GM12872 (cell line): ENCODE results near the gene MRGPRD.

ENCODE experiments used
- TF ChIP-seq, protein P1 (sequence below): IDR thresholded peaks from 3 replicates; pipeline ENCODE4 v1.5.1; 2011; ENCODE audit warnings: low read depth, mild to moderate bottlenecking, low read length, moderate library complexity; ENCODE audit not compliant: insufficient read depth

MRGPRD gene

DNA sequence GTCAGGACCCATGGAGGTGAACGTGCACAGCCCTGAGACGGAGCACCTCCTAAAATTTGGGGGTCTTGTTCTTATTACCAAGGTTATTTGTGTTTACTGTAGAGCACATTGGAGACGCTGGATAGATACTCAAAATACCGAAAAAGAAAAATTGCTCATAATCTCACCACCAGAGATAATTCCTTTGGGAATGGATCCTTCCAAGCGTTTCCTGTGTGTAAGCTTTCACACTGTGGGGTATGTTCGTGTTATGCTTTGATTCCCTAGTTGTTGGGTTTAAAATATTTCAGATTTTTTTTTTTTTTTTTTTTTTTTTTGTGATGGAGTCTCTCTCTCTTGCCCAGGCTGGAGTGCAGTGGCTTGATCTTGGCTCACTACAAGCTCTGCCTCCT, 14.1 kb upstream of the MRGPRD start:
- TF ChIP-seq, protein P1, sequence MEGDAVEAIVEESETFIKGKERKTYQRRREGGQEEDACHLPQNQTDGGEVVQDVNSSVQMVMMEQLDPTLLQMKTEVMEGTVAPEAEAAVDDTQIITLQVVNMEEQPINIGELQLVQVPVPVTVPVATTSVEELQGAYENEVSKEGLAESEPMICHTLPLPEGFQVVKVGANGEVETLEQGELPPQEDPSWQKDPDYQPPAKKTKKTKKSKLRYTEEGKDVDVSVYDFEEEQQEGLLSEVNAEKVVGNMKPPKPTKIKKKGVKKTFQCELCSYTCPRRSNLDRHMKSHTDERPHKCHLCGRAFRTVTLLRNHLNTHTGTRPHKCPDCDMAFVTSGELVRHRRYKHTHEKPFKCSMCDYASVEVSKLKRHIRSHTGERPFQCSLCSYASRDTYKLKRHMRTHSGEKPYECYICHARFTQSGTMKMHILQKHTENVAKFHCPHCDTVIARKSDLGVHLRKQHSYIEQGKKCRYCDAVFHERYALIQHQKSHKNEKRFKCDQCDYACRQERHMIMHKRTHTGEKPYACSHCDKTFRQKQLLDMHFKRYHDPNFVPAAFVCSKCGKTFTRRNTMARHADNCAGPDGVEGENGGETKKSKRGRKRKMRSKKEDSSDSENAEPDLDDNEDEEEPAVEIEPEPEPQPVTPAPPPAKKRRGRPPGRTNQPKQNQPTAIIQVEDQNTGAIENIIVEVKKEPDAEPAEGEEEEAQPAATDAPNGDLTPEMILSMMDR: no peak

DNA sequence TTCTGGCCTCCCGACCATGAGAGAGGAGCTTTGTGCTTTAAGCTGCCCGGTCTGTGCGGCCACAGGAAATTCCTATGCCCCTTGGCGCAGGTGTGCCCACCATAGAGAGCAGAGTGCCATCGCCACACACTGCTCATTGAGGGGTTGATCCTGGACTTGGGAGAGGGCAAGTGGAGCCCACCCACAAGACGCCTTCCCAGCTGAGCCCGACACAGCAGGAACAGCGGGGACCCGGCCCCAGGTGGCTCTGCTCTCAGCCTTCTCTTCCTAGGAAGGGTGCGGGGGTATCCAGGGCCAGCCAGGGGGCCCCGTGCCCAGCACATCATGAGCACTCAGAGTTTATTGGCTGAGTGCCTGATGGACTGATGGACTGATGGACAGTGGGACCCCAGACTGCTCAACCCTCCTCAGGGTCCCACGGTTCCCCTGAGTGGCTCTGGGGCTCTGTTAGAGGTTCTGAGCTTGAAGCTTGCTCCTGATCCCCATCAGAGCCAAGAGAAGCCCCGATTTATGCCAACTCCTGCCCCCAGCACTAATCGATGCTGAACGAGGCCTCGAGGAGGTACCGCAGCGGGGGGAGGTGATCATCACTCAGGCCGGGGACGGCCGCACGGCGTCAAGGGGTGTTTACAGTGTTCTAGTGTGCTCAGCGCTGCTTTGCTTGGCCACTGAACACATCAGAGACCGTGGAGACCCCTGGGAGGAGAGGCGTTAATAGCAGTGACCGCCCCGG, 13.5 kb upstream of the MRGPRD start:
- TF ChIP-seq, protein P1: no peak

- TF ChIP-seq, protein P1: no peak
Observed at GRCh38 chr11:68993546-68993945, 12.8 kb upstream of the MRGPRD start.

DNA sequence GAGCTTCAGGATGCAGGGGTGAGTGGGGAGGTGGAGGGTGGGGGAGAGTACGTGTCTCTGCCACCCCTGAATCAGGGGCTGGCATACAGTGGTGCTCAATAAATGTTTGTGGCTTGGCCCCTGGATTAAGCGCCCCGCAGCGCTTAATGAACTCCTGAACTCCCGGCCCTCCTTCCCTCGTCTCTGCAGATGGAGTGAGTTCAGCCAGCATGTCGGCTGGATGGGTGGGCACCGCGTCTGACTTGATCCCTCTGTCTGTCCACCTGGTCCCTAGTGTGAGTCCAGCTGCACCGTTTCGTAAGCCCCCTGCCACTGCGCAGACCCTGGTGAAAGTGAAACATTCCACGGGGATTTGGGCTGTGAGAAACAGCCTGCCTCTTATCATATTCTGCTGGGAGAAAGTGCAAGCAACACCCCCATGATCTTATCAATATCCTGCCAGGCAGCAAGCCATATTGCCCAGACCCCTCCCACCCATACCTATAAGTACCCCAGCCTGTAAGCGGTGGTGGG, 12.0 kb upstream of the MRGPRD start:
- TF ChIP-seq, protein P1: no peak

DNA sequence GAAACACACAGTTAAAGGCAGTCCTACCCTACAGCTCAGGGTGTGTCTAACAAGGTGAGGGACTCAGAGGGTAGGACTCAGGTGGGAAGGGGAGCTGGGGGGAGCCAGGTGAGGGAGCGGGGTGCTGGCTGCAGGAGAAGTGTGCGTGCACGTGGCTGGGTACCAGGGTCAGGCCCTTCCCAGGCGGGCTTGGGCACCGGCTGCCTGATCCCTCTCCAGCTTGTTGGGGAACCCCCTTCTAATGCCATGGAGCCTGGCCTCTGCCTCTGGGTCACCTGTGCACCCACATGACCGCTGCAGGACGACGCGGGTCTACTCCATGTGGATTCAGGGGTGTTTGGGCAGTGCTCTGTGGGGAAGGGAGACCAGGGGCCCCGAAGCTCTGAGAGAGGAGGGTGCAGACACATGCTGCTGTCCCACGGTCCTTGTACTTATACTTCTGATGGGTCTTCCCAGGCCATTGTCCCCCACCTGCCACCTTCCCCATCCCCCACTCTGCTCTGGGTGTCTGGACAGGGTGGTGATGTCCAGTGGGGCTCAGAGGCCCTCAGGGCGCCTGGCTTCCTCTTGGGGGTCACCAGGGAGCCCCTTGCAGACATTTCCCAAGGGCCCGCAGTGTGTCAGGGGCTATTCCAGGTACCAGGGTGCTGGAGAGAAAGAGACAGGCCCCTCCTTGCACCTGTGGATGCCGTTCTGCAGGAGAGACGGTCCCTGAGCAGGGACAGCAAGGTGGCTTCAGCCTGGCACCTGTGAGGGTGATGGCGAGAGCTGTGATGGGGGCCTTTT, 10.4 kb upstream of the MRGPRD start:
- TF ChIP-seq, protein P1: no peak

DNA sequence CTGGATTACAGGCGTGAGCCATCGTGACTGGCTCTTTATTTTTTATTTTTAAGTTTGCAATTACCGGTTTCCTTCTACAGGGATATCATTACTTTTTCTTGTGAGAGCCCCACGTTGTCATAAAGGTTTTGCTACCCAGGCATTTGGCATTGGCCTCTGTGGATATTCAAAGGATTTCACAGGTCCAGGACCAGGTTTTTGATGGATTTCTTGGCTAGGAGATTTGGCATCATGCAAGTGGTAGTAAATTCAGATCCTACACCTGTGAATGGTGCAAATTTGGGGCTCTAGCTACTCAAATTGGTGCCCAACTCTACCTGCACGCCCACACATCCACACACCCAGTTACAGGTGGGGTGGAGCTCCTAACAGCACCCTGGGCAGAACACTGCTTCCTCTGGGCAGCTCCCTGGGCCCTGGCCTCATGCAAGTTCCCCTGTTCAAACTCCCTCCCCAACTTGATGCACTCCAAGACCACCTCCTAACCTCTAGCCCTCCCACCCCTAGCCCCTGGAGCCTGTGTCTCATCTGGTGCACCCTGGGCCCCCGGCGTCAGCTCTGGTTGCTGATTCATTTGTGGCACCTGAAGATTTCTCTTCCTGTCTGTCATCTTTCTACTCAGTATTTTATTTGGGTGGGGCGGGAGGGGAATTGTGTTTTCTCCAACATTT, 9.3 kb upstream of the MRGPRD start:
- TF ChIP-seq, protein P1: no peak

DNA sequence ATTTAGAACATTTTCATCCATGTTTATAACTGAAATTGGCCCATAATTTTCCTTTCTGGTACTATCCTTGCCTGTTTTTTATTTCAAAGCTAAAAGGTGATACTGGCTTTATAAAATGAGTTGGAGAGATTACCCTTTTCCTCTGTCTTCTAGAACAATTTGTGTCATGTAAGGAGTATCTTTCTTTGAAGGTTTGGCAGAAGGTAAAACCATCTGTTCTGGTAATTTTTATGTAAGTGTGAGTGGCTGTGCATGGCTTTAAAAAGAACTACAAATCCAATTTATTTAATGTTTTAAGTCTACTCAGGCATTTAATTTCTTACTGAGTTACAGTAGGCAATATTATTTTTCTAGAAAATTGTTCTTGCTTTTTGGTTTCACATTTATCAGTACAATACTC, 7.7 kb upstream of the MRGPRD start:
- TF ChIP-seq, protein P1: no peak
